Liver (tissue), 3 donors: Measurements from ENCODE around the gene DOCK9.

Source experiments
- CTCF ChIP-seq: fragments of 150-350 bp; IDR thresholded peaks from 2 replicates; pipeline ENCODE4 v1.5.1; 2017; ENCODE audit warnings: improper control_type of control experiment, low read depth, low read length; ENCODE audit not compliant: missing input control
- EGR1 ChIP-seq, 2 donors: IDR thresholded peaks; 2 replicates each; pipeline ENCODE4 v1.6.1; 2016 to 2018; ENCODE audit warnings: antibody characterized with exemption in 2 of 2, low read depth in 2 of 2
- FOXA1 ChIP-seq: IDR thresholded peaks from 2 replicates; pipeline ENCODE4 v1.6.1; 2016; ENCODE audit warnings: antibody characterized with exemption
- HNF4G ChIP-seq: IDR thresholded peaks from 2 replicates; pipeline ENCODE4 v1.6.1; 2016; ENCODE audit warnings: antibody characterized with exemption
- JUND ChIP-seq, 2 donors: IDR thresholded peaks; 2 replicates each; pipeline ENCODE4 v1.6.1; 2016; ENCODE audit warnings: antibody characterized with exemption in 2 of 2
- MAX ChIP-seq: IDR thresholded peaks from 2 replicates; pipeline ENCODE4 v1.6.1; 2016; ENCODE audit warnings: antibody characterized with exemption
- NR2F2 ChIP-seq: IDR thresholded peaks from 2 replicates; pipeline ENCODE4 v1.6.1; 2016; ENCODE audit warnings: antibody characterized with exemption
- REST ChIP-seq: IDR thresholded peaks from 2 replicates; pipeline ENCODE4 v1.6.1; 2016; ENCODE audit warnings: antibody characterized with exemption, mild to moderate bottlenecking
- RXRA ChIP-seq, 2 donors: IDR thresholded peaks; 2 replicates each; pipeline ENCODE4 v1.6.1; 2017 to 2018; ENCODE audit warnings: antibody characterized with exemption in 2 of 2, mild to moderate bottlenecking in 1 of 2
- SP1 ChIP-seq: IDR thresholded peaks from 2 replicates; pipeline ENCODE4 v1.6.1; 2018; ENCODE audit warnings: antibody characterized with exemption, mild to moderate bottlenecking
- TAF1 ChIP-seq: conservative IDR thresholded peaks from 2 replicates; pipeline ENCODE4 v1.6.1; 2016; ENCODE audit warnings: antibody characterized with exemption, mild to moderate bottlenecking
- YY1 ChIP-seq: IDR thresholded peaks from 2 replicates; pipeline ENCODE4 v1.6.1; 2016; ENCODE audit warnings: antibody characterized with exemption, mild to moderate bottlenecking
- TF ChIP-seq, protein P1 (sequence below): IDR thresholded peaks from 2 replicates; pipeline ENCODE4 v1.6.1; 2016; ENCODE audit warnings: antibody characterized with exemption
- donor health status: healthy.
- donor health status: healthy.

DNA sequence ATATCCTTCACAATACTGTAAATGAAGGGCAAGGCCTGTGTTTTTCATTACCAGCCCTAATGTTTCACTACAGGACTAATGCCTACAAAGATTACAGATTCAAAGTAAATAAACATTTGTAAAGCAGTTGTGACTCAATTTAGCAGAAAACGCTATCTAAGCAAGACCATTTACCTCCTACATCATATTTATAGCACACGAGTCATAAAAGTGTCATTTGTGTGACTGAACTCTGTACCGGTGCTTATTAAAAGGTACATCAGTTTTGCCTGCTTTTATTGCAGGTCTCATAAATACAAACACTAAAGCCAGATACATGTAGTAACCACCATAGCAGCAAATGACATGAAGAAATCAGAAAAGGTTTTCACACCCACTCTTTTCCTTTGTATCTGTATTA, 163.9 kb downstream of the DOCK9 start:
- TF ChIP-seq EGR1 (IDR thresholded peaks at IDR 0.05; ENCODE audit: low read depth in 2 of 2) (no peak), MAX (no peak), CTCF (no peak), REST (no peak), RXRA (IDR thresholded peaks at IDR 0.05) (no peak), JUND (IDR thresholded peaks at IDR 0.05) (no peak), TAF1 (no peak), FOXA1 (no peak), YY1 (no peak), SP1 (no peak), HNF4G (no peak), NR2F2 (no peak)
- TF ChIP-seq, protein P1, sequence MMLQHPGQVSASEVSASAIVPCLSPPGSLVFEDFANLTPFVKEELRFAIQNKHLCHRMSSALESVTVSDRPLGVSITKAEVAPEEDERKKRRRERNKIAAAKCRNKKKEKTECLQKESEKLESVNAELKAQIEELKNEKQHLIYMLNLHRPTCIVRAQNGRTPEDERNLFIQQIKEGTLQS, result no peak
